ENCODE measurements around the gene OLFML1. TPM values are rescaled to one million over a fixed set of nuclear protein-coding genes. Genes with fewer than 3 reads are reported as not detected.

Gene OLFML1
- total and polyA plus RNA-seq, 2 donors (not counting 3 experiments of a cell fraction or from before 2014, with no cell fraction given): not detected

- Histone ChIP-seq H2AFZ (ENCODE audit: low read depth, low read length) (no peak overlapping the region), H3K9me1 (replicated peaks; ENCODE audit: control insufficient read depth, extremely low read depth, insufficient read depth, low read length) (no peaks in the 10 kb centered on the region), H3K27ac (ENCODE audit: insufficient read depth, low read depth, low read length) (no peak overlapping the region), H3K36me3 (ENCODE audit: control insufficient read depth in 2 of 2, extremely low read depth in 1 of 2, insufficient read depth in 2 of 2, low read length in 2 of 2) (no peaks in the 10 kb centered on the region), H3K27me3 (ENCODE audit: control insufficient read depth in 2 of 2, insufficient read depth in 2 of 2, low read length in 2 of 2) (peaks cover 0 to 2% of the 10 kb centered on the region in 2 experiments), H3K4me3 (replicated peaks in 1 of 3; ENCODE audit: insufficient read depth in 1 of 3, low read depth in 1 of 3, low read length in 3 of 3) (no peak overlapping the region), H3K9me3 (replicated peaks; ENCODE audit: control insufficient read depth, insufficient read depth, low read length) (no peaks in the 10 kb centered on the region), H3K4me1 (ENCODE audit: control insufficient read depth, extremely low read depth, insufficient read depth, low read length) (no peaks in the 10 kb centered on the region), H3K4me2 (ENCODE audit: insufficient read depth, low read length) (no peak overlapping the region), H4K20me1 (replicated peaks; ENCODE audit: control insufficient read depth, extremely low read depth, insufficient read depth, low read length) (no peaks in the 10 kb centered on the region), H3K9ac (replicated peaks; ENCODE audit: extremely low read depth, insufficient read depth, low read length) (no peak overlapping the region), H3K79me2 (ENCODE audit: control insufficient read depth, insufficient read depth, low read length) (no peaks in the 10 kb centered on the region)
- intact Hi-C loops (cut with micrococcal nuclease) (no loop called here), dilution Hi-C loops (cut with MboI; ENCODE audit: extremely low pct_ligation_motif_present, low sequenced_read_pairs) (no loop called here)
- POLR2A ChIA-PET: no interaction called here
- no peak for TF ChIP-seq POLR2AphosphoS5 (IDR thresholded peaks at IDR 0.05; ENCODE audit: insufficient read depth, low read depth, low read length)
- TF ChIP-seq MYC (IDR thresholded peaks at IDR 0.05; ENCODE audit: low read depth, low read length): no peak
- no peak for TF ChIP-seq JUN (IDR thresholded peaks at IDR 0.05; ENCODE audit: borderline replicate concordance, insufficient read depth, insufficient read length, low read depth)
- no peak for TF ChIP-seq POLR2A (IDR thresholded peaks at IDR 0.05; ENCODE audit: low read depth, low read length)
- CTCF ChIA-PET: no interaction called here
- no TSS peak for BruUV-seq (replicated peaks)
- FAIRE-seq (no peak), DNase-seq (ENCODE audit: low read depth, low spot score) (no peak)
Observed at GRCh38 chr11:7480113-7480512, 5.2 kb upstream of the OLFML1 start.

- FAIRE-seq: no peak
- dilution Hi-C loops (cut with MboI; ENCODE audit: extremely low pct_ligation_motif_present, low sequenced_read_pairs): no loop called here
- TF ChIP-seq JUN (IDR thresholded peaks at IDR 0.05; ENCODE audit: borderline replicate concordance, insufficient read depth, insufficient read length, low read depth) (no peak), POLR2A (IDR thresholded peaks at IDR 0.05; ENCODE audit: low read depth, low read length) (no peak), EZH2 (IDR thresholded peaks at IDR 0.05; ENCODE audit: borderline replicate concordance, low read depth, low read length, severe bottlenecking) (no peak), FOS (IDR thresholded peaks at IDR 0.05; ENCODE audit: borderline replicate concordance, insufficient read depth, low read length) (no peak), GATA2 (IDR thresholded peaks at IDR 0.05; ENCODE audit: insufficient read depth, insufficient read length, low read depth, low read length) (no peak), POLR2AphosphoS5 (IDR thresholded peaks at IDR 0.05; ENCODE audit: insufficient read depth, low read depth, low read length) (no peak), MAX (IDR thresholded peaks at IDR 0.05; ENCODE audit: insufficient read depth, insufficient read length) (no peak), MYC (IDR thresholded peaks at IDR 0.05; ENCODE audit: low read depth, low read length) (no peak), CTCF (IDR thresholded peaks at IDR 0.05; ENCODE audit: extremely low read depth in 1 of 2, insufficient read depth in 1 of 2, low read depth in 1 of 2, low read length in 2 of 2) (no peak)
- CTCF ChIA-PET: interaction anchor here (1.1 kb wide), 1 partner anchor 16 kb away, joined by 4 read pairs; no protein-coding TSS in a partner anchor
- POLR2A ChIA-PET: no interaction called here
- intact Hi-C loops (cut with micrococcal nuclease): no loop called here
- Histone ChIP-seq H3K9me3 (replicated peaks; ENCODE audit: control insufficient read depth, insufficient read depth, low read length) (no peaks in the 10 kb centered on the region), H3K4me2 (ENCODE audit: insufficient read depth, low read length) (no peak overlapping the region), H3K9me1 (replicated peaks; ENCODE audit: control insufficient read depth, extremely low read depth, insufficient read depth, low read length) (no peaks in the 10 kb centered on the region), H3K27me3 (ENCODE audit: control insufficient read depth in 2 of 2, insufficient read depth in 2 of 2, low read length in 2 of 2) (peaks cover 0 to 2% of the 10 kb centered on the region in 2 experiments), H2AFZ (ENCODE audit: low read depth, low read length) (no peak overlapping the region), H3K79me2 (ENCODE audit: control insufficient read depth, insufficient read depth, low read length) (no peaks in the 10 kb centered on the region), H3K4me1 (ENCODE audit: control insufficient read depth, extremely low read depth, insufficient read depth, low read length) (no peaks in the 10 kb centered on the region), H3K4me3 (replicated peaks in 1 of 3; ENCODE audit: insufficient read depth in 1 of 3, low read depth in 1 of 3, low read length in 3 of 3) (no peak overlapping the region), H3K9ac (replicated peaks; ENCODE audit: extremely low read depth, insufficient read depth, low read length) (no peak overlapping the region), H3K27ac (ENCODE audit: insufficient read depth, low read depth, low read length) (no peak overlapping the region), H3K36me3 (ENCODE audit: control insufficient read depth in 2 of 2, extremely low read depth in 1 of 2, insufficient read depth in 2 of 2, low read length in 2 of 2) (no peaks in the 10 kb centered on the region), H4K20me1 (replicated peaks; ENCODE audit: control insufficient read depth, extremely low read depth, insufficient read depth, low read length) (no peaks in the 10 kb centered on the region)
- no TSS peak for BruUV-seq (replicated peaks)
- no peak for DNase-seq (ENCODE audit: low read depth, low spot score)
Observed at GRCh38 chr11:7484131-7484530, 1.2 kb upstream of the OLFML1 start.
